HG03342 (cell line): ENCODE measurements around the gene DENND5B.
A peak's percentile ranks its signal among the peaks of the same experiment; 100 is the strongest.
"Not testable (repeated sequence)": the region's sequence is repeated elsewhere in the genome, so short reads cannot be mapped to it uniquely, and the experiment has no call there.

ENCODE experiments used
- ATAC-seq: cut with Tn5 transposase; IDR thresholded peaks from one replicate; pipeline ENCODE4 v1.9.1; 2021; ENCODE audit warnings: mild to moderate bottlenecking, moderate library complexity; ENCODE audit not compliant: unreplicated experiment

The DENND5B gene

DNA sequence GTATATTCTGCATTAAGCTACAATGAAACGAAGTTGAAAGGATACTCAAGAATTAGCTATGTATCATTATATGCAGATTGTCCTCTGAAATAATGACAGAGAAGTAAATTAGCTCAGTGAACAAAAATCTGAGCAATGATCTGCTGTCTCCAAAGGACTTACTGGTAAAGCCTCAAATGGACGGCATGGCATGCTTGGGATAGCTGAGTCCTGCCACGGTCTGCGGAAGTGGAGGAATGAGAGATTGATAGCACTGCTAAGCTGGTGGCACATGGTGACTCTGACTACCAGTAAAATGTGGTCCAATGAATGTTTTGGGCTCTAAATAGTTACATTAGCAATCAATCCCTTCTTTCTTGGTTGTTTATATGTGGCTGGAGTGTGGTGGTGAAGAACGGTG is 3.7 kb upstream of the DENND5B start:
- ATAC-seq, result no peak

DNA sequence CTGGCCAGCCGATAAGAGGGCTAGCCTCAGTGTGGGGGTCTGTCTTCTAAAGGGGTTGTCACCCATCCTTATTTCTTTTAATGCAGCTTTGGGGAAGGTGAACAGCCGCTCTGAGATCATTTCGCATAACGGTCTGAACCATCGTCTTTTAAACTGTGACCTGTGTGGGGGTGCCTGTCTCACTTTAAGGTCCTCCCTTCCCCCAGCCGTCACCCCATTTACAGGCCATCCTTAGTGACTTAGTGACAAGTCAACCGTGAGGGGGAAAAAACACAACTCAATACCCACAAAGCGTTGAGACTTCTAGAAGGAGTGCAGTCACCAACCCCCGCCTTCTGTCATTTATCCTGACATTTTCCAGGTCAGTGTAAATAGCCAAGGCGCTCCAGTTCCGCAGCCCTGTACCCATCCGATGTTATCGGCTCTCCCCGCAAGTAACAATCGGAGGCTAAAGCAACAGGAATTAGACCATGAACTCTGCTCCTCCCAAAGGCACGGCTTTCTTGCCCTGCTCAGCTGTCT is 505 bp upstream of the DENND5B start:
- peak; percentile 18 for ATAC-seq

DNA sequence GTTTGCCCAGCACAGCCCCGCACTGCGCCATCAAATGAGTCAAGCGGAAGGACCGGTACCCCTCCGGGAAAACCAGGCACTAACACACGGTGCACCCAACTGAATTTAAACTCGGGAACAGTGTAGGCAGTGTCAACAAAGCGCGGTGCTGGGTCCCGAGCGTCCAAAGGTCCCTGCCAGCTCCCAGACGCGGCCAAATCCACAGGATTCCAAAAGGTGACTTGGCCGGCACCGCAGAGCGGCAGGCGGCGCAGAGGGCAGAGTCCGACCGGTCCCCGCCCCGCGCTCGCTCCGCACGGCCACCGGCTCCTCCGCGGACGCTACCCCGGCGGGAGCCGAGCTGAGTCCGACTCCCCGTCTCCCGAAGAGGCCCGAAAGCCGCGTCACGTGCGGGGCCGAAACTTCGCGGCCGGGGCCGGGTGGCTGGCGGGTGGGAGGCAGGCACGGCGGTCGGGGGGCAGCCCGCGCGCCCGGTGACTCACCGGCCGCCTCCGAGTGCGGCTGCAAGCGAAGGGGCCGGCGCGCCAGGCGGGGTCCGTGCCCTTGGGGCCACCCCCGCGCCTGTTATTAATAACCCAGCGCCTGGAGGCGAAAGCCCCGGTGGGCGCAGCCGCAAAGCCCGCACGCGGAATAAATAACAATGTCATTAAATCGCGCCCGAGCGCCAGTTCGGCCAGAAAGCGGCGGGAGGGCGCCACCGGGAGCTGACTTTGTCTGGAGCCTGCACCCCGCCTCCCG is 863 bp downstream of the DENND5B start:
- ATAC-seq, result peak; percentile 33

DNA sequence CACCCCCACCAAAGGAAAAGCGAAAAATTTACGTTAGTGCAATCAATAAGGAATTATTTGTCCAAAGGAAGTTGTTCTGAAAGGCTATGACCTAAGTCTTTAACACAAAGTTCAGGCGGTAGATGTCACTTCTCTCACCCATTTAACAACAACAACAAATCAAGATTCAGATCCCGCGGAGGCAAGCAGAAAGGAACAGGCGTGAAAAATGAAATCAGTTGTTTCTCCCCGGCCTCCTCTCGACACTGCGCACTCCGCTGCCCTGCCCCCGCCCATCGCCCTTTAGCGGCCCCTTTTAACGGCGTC is 1.4 kb downstream of the DENND5B start:
- ATAC-seq, result peak; percentile 37

DNA sequence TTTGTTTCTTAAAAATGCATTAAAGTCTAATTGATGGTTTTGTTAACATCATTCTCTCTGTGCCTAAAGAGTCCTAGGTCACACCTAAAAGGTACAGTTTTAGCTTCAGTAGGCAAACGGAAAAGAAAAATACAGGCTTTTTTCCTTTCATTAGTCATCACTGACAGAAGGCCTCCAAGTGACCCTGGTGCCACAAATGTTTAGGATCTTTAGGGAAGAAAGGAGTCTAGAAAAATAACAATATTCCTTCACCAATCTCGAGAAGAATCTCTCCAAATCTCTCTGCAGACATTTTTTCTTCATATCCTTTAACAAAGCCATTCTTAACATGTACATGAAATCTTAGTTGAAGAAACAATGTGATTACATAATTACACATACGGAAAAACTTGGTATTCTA is 2.0 kb downstream of the DENND5B start:
- no peak for ATAC-seq

DNA sequence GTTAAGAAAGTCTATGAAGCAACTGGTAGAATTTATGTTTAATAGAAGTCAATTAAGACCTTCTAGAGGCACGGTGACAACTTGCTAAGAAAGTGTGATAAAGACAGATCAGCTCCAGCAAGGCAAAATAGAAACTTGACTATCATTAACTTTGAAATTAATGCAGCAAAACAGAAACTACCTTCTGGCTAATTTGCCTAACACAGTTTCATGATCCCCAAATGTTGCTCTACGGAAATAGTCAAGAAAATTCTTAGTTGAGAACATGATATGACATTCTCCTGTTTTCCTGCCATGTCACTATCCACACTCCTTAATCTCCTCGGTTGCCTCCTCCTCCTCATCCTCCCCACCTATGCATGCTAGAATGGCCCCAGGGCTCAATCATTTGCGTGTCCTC is 4.2 kb downstream of the DENND5B start:
- no peak for ATAC-seq

DNA sequence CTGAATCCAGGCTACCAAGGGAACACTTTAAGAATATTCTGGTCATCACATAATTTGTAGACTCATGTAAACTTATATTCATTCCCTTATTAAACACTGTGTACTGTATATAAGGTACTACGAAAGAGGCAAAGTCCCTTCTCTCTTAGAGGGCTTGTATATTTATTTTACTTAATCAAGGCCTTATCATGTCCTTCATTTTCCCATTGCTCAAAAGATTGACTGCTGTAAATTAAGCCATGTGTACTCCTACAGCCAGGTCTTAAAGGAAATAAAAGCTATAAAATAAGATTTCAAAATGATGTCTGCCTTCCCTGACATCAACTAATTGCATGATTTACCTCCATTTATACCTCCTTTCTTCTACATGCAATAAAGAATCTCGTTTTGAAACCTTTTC is 5.0 kb downstream of the DENND5B start:
- no peak for ATAC-seq

DNA sequence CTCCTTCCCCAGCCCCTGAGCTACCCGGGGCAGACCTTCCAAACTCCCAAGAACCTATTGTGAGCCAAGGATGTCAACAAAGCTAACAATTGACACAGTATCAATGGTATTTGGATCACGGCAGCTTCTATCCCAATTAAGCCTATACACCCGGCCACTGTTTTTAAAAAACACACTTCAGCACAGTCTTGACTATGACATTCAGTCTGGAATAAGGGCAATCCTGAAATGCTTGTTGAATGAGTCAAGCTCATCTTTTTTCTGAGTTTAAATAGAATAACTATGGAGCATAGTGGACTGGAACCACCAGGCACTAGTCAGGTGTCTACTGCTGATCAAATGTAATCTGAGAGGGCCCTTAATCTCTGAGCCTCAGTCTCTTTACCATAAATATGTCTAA is 5.7 kb downstream of the DENND5B start:
- ATAC-seq, result no peak

DNA sequence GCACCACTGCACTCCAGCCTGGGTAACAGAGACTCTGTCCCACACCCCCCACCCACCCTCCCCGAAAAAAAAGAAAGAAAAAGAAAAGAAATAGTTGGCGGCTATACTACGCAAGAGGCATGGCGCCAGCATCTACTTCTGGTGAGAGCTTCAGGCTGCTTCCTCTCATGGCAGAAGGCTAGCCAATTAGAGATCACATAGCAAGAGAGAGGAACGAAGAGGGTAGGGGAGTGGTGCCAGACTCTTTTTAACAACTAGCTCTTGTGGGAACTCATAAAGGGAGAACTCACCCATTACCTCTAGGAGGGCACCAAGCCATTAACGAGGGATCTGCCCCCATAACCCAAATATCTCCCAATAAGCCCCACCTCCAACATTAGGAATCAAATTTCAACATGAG is 6.2 kb downstream of the DENND5B start:
- ATAC-seq, result no peak

DNA sequence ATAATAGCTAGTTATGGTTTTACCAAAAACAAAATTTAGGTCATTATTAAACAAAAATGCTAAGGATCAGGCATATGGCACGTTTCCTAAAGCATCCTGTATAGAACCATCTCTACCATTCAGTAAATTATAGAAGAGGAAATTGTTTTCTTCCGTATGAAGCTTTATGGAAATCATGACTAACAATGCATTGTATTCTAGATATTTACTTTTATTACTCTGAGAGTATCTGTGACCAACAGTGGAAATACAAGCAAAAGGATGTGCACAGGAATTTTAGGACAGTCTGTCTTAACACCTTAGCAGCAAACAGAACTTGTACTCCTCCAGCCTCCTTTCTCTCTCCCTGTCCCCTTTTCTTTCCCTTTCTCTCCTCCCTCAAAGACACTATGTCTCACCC is 7.1 kb downstream of the DENND5B start:
- ATAC-seq, result no peak

DNA sequence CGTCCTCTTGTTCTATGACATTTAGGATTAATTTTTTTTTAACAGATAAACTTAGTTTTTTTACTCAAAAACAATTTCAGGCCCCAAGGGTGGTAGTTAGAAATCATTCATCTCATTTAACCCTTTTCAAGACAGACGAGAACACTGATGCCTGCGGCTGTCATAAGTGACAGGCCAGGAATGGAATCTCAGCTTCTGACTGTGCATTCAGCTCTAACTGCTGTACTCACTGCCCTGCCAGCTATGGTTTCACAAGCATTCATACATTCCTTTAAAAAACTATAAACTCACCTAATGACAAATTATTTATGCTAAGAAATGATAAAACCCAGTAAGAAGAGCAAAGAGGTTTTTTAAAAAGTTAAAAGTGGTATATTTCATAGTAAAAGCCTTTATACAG is 8.8 kb downstream of the DENND5B start:
- ATAC-seq, result no peak

DNA sequence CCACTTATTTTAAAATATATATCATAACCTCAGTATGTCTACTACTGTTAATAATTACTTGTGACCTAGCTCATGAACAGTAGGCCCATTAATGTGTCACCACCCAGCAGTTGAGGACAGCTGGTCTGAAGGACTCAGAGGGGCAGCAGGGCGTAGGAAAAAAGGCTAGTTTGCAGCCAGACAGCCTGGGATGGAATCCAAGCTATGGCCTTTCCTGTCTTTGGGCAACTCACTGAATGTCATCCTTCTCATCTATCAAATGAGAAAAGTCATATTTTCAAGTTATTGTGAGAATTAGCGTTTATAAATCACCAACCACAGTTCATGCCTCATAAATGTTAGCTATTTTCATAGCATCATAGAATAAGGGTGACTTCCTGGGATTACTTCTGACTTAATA is 12.3 kb downstream of the DENND5B start:
- ATAC-seq, result no peak

DNA sequence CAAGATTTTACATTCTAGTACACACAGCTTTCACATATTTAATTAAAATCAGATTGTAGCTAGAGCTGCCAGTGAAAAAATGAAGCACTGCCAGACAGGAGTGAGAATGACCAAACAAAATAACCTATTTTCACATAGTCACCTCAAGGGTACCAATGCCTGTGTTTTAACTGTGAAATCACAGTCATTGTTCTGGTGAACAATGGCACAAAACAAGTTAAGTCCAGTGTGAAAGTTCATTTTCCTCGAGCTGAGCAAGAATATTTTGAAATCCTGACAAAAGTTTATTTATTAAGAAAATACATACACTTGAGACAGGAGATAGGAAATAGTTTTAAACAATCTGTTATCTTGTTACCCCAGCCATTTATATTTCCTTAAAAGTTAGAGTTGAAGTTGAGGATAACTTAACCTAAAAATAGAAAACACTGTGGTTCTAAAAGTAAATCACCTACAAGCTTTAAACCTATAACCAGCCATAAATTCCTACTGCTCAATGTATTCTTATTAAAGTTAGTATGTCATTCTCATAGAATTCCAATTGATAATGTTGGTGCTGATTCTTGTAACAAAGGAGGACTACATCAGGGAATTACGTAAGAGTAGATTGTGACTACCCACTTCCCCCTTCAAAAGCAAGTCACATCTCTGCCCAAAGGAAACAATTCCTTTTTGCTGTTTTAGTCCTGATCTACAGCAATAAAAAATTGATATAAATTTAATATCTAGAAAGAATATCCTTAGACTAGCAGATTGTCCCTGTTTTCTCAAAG is 15.9 kb downstream of the DENND5B start:
- ATAC-seq, result no peak

DNA sequence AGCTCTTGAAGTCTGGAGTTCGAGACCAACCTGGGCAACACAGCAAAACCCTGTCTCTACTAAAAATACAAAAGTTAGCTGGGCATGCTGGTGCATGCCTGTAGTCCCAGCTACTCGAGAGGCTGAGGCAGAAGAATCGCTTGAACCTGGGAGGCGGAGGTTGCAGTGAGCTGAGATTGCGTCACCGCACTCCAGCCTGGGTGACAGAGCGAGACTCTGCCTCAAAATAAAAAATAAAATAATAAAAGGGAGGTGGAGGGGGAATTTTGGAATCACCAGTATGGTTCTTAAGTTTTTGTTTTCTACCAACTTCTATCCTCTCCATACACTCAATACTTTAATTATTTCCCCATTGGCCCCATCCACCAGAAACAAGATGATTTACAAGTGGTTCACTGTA is 16.6 kb downstream of the DENND5B start:
- not testable (repeated sequence) for ATAC-seq

DNA sequence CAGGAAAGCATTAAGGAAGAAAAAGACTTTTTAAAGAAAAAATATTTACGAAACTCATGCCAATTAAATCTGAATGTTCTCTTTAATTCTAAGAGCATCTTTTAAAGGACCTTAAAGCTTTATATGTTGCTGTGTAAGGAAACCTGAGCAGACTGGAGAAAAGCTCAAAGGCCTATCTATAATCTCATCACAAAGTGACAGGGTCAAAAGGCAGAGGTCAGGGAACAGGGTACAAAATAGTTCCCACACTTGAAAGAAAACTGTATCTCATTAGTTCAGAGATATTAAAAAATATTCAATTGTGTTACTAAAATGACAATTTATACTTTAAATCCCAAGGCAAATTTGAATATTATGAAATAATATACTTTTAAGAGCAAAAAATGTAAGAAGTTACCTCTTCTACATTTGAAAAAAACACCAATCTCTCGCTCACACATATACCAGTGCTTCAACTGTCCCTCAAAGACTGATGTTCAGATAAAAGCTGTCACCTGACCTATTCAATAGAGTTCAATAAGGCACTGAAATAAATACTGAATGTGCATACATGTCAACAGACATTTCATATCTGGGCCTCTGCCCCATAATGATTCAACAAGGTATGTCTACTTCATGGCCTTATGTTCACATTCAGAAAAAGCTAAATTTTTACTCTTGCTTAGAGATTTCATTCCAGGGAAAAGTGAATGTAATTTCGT is 17.9 kb downstream of the DENND5B start:
- ATAC-seq, result no peak

DNA sequence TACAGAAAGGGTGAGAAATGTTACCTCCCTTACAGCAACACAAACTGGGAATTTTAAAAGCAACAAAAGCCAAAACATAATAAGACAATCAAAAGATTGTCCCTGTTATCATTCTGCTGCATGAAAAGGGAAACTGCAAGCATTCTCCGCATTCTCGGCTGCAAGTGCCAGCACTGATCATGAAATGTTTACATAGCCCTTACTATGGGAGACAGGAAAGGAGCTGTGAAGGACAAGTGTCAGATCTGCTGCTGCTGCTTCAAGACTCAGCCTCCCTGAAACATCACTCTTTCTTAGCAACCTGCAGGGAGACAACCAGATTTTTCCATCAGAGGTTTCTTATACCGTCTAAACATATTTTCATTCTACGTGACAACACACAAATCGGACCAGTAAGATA is 20.1 kb downstream of the DENND5B start:
- ATAC-seq, result no peak

DNA sequence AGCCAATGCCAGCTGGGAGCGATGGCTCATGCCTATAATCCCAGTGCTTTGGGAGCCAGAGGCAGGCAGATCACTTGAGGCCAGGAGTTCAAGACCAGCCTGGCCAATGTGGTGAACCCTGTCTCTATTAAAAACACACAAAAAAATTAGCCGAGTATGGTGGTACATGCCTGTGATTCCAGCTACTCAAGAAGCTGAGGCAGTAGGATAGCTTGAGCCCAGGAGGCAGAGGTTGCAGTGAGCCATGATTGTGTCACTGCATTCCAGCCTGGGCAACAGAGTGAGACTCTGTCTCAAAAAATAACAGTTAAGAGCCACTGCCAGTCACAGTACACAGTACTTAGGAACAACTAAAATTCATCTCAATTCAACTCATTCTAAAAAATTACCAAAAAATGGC is 21.4 kb downstream of the DENND5B start:
- ATAC-seq, result not testable (repeated sequence)

DNA sequence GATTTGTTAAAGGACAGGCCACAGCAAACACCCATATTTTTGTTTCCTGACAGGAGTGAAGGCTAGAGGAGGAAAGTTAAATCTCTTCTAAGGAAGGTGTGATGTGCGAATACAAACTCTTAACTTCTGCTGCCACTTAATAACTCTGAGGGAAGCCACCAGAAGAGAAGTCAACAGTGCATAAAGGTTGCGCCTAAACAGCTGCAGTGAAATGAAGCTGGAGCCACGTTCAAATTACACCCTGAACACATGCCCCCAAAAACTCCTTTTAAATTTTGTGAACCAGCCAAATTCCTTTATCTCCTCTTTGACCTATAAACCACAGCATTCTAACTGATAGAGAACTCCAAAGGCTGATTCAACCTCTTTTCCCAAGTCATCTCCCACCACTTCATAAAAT is 22.4 kb downstream of the DENND5B start:
- ATAC-seq, result no peak

DNA sequence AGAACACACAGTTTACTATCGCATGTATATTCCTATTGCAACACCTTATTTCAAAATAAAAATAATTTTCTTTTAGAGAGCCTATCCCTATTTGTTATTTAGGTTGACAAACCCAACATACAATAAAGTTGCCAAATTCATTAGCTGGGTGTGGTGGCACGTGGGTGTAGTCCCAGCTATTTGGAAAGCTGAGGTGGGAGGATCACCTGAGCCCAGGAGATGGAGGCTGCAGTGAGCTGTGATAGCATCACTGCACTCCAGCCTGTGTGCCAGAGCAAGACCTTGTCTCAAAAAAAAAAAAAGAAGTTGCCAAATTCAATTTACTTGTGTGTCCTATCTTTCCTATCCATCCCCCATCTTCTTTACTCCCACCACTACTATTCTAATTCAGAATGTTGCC is 23.9 kb downstream of the DENND5B start:
- no peak for ATAC-seq

DNA sequence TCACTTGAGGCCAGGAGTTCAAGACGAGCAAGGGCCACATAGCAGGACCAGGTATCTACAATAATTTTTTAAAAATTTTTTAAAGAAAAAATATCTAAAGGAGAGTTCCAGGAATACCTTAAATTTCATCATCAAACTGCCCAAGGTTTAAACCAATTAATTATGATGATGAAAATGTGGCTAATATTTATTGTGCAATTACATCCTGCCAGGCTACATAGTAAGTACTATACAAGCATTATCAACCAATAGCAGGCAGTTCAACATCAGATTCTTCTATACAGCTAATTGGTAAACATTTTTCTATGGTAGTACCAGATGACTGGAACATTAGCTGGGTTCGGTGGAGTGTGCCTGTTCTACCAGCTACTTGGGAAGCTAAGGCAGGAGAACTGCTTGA is 24.4 kb downstream of the DENND5B start:
- no peak for ATAC-seq

DNA sequence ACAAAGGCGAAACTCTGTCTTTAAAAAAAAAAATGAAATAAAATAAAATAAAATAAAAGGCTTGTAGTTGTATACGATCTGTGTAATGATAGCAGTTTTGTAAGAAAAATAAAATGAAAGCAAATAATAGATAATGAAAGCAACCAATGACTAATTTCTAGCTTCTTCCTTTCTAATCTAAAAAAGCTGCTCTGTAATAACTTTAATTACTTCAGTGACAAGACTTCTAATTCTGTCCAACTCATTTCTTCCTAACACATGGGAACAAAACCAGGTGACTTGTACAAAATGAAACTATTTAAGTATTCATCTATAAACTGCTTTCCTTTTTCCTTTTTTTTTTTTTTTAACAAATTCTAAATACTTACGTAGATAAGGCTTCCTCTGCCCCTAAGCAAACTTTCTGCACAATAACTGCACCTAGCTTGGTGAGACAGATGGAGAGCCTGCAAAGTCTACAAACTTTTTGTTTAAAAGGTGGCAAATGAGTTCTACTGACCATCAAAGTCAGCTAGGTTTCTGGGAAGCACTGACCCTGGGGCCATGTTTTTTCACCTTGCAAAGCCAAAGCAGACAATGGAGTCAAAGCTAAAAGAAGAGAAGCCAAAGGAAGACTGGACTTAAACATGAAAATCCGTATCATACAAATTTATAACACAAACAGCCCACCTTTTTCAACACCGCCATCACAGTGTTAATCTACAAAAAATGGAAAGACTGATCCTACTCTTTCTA is 28.2 kb downstream of the DENND5B start:
- no peak for ATAC-seq
